K562 (cell line): Measurements from ENCODE around the gene TPR. TPM values are rescaled to one million over a fixed set of nuclear protein-coding genes. Genes with fewer than 3 reads are reported as not detected.

ENCODE experiments used
- ARID1B ChIP-seq: fragments of 450-650 bp; IDR thresholded peaks from 2 replicates; pipeline ENCODE4 v1.6.1; 2016; ENCODE audit warnings: antibody characterized with exemption, mild to moderate bottlenecking, inconsistent platforms
- CBFB ChIP-seq: sonication (generic); formaldehyde crosslinking; IDR thresholded peaks from 2 replicates; pipeline ENCODE4 v1.4.0; 2020; ENCODE audit warnings: mild to moderate bottlenecking, missing genetic modification reagents
- HDAC2 ChIP-seq: fragments of 450-650 bp; IDR thresholded peaks from 2 replicates; pipeline ENCODE4 v1.6.1; 2016; ENCODE audit warnings: mild to moderate bottlenecking
- JUNB ChIP-seq: fragments of 450-650 bp; formaldehyde crosslinking; conservative IDR thresholded peaks from 2 replicates; pipeline ENCODE4 v1.4.0; 2020; ENCODE audit warnings: mild to moderate bottlenecking
- MAFF ChIP-seq: IDR thresholded peaks from 2 replicates; pipeline ENCODE4 v1.6.1; 2012; ENCODE audit warnings: low read length, improper control_type of control experiment
- MBD2 ChIP-seq: sonication (generic); IDR thresholded peaks from 2 replicates; pipeline ENCODE4 v1.6.1; 2016; ENCODE audit warnings: low read depth, borderline replicate concordance
- MITF ChIP-seq: IDR thresholded peaks from 2 replicates; pipeline ENCODE4 v1.6.1; 2014; ENCODE audit warnings: antibody characterized with exemption
- MXI1 ChIP-seq: IDR thresholded peaks from 2 replicates; pipeline ENCODE4 v1.6.1; 2011; ENCODE audit warnings: low read depth, mild to moderate bottlenecking, improper control_type of control experiment, low read length
- NFXL1 ChIP-seq: fragments of 450-650 bp; formaldehyde crosslinking; IDR thresholded peaks from 2 replicates; pipeline ENCODE4 v1.4.0; 2021; ENCODE audit warnings: mild to moderate bottlenecking
- PHTF2 ChIP-seq: fragments of 250-450 bp; sonication (Bioruptor Pico); IDR thresholded peaks from 2 replicates; pipeline ENCODE4 v1.5.0; 2021; ENCODE audit warnings: mild to moderate bottlenecking
- RFX5 ChIP-seq: IDR thresholded peaks from 2 replicates; pipeline ENCODE4 v1.6.1; 2011; ENCODE audit warnings: low read depth, mild to moderate bottlenecking, improper control_type of control experiment, low read length
- SAP30 ChIP-seq: fragments of 200-600 bp; sonication (generic); IDR thresholded peaks from 2 replicates; pipeline ENCODE4 v1.6.1; 2012; ENCODE audit warnings: borderline replicate concordance, low read depth, mild to moderate bottlenecking, moderate library complexity, low read length, control low read depth, inconsistent platforms; ENCODE audit not compliant: insufficient read depth, poor library complexity, severe bottlenecking
- SMAD1 ChIP-seq: fragments of 150-350 bp; IDR thresholded peaks from 2 replicates; pipeline ENCODE4 v1.6.1; 2014; ENCODE audit warnings: low read length, low read depth; ENCODE audit not compliant: partially characterized antibody
- TAF1 ChIP-seq: IDR thresholded peaks from 2 replicates; pipeline ENCODE4 v1.6.1; 2011; ENCODE audit warnings: mild to moderate bottlenecking, low read length, moderate library complexity; ENCODE audit not compliant: insufficient read depth, control insufficient read depth, severe bottlenecking; ENCODE audit errors: extremely low read depth
- WHSC1 ChIP-seq: IDR thresholded peaks from one replicate; pipeline ENCODE4 v1.6.1; 2012; ENCODE audit warnings: low read length, control low read depth, inconsistent platforms
- ZBTB1 ChIP-seq: sonication (generic); formaldehyde crosslinking; IDR thresholded peaks from 2 replicates; pipeline ENCODE4 v1.8.1; 2023; ENCODE audit warnings: missing genetic modification reagents, low read depth, mild to moderate bottlenecking, borderline replicate concordance
- ZBTB34 ChIP-seq: fragments of 250-450 bp; sonication (Bioruptor Pico); IDR thresholded peaks from 2 replicates; pipeline ENCODE4 v1.8.0; 2021; ENCODE audit warnings: mild to moderate bottlenecking, moderate library complexity
- ZBTB7A ChIP-seq: IDR thresholded peaks from 2 replicates; pipeline ENCODE4 v1.6.1; 2011; ENCODE audit warnings: low read depth, mild to moderate bottlenecking, low read length, moderate library complexity, borderline replicate concordance; ENCODE audit not compliant: control insufficient read depth
- ZFX ChIP-seq: sonication (generic); formaldehyde crosslinking; IDR thresholded peaks from 2 replicates; pipeline ENCODE4 v1.8.0; 2022; ENCODE audit warnings: mild to moderate bottlenecking, missing genetic modification reagents, moderate library complexity
- ZMIZ1 ChIP-seq, 2 experiments: fragments of 150-350 bp in 1 of 2; IDR thresholded peaks; 2 replicates each; pipeline ENCODE4 v1.6.1; 2012 to 2016; ENCODE audit warnings: low read depth in 2 of 2, low read length in 2 of 2, mild to moderate bottlenecking in 1 of 2, moderate library complexity in 1 of 2
- ZNF140 ChIP-seq: fragments of 250-450 bp; sonication (Bioruptor Pico); IDR thresholded peaks from 2 replicates; pipeline ENCODE4 v1.8.0; 2021; ENCODE audit warnings: moderate library complexity, mild to moderate bottlenecking, inconsistent platforms
- ZNF146 ChIP-seq: IDR thresholded peaks from one replicate; pipeline ENCODE4 v1.6.1; 2018; ENCODE audit warnings: missing compliant biosample characterization; ENCODE audit not compliant: unreplicated experiment
- ZNF239 ChIP-seq: fragments of 250-450 bp; sonication (Bioruptor Pico); IDR thresholded peaks from 2 replicates; pipeline ENCODE4 v1.4.0; 2020; ENCODE audit warnings: mild to moderate bottlenecking
- ZNF436 ChIP-seq: fragments of 250-450, 450-650 bp; sonication (Bioruptor Pico); formaldehyde crosslinking; IDR thresholded peaks from 2 replicates; pipeline ENCODE4 v1.7.0; 2020; ENCODE audit warnings: mild to moderate bottlenecking
- ZNF584 ChIP-seq: fragments of 200-800 bp; sonication (Bioruptor generic); IDR thresholded peaks from 2 replicates; pipeline ENCODE4 v1.6.1; 2016; ENCODE audit warnings: low read depth, mild to moderate bottlenecking, missing genetic modification characterization, missing compliant biosample characterization
- polyA plus RNA-seq, 8 experiments: library from polyadenylated mRNA; depleted of rRNA in 4 of 8; stranded (reverse) in 5 of 8; unstranded in 3 of 8; fragments of >200 nt; fragmentation: Nextera tagmentation in 2 of 8; fragmentation: Illumina TruSeq in 1 of 8; extraction: Ambion mirVana in 2 of 8; extraction: Trizol in 1 of 8; gene quantifications; 2 replicates each; pipeline versions ENCODE4 v1.2.1 to v1.2.3, GENCODE V29; 2011 to 2014; ENCODE audit warnings: inconsistent platforms in 1 of 8, missing spikeins in 1 of 8
- total RNA-seq, 7 experiments: library from RNA; depleted of rRNA in 6 of 7; stranded (reverse); fragments of >200 nt in 6 of 7; fragmentation: Illumina TruSeq in 2 of 7; extraction: Trizol in 2 of 7; gene quantifications; 2 replicates each; pipeline versions ENCODE4 v1.2.1 to v1.2.3, GENCODE V29; 2011 to 2021; ENCODE audit warnings: low replicate concordance in 1 of 7

Gene TPR
- total and polyA plus RNA-seq, 9 of the 15 experiments (the other 6 are each of a cell fraction or from before 2014, with no cell fraction given) = 48.5 to 167 (median 138) TPM

- no peak for TF ChIP-seq ZBTB34 (CRISPR knock-in tag)
- no peak for TF ChIP-seq JUNB (CRISPR knock-in tag)
- TF ChIP-seq SMAD1 = no peak
- 0 out of 2 replicates have a peak, but pooled peaks have one; percentile 1 for TF ChIP-seq RFX5
- 0 out of 2 replicates have a peak, but pooled peaks have one; percentile 7 for TF ChIP-seq MXI1
- no peak for TF ChIP-seq PHTF2
- TF ChIP-seq ZNF584 = peak; percentile 62
- no peak for TF ChIP-seq CBFB (CRISPR knock-in tag)
- TF ChIP-seq ZNF146 (CRISPR knock-in tag) = no peak
- TF ChIP-seq ZBTB7A = no peak
- TF ChIP-seq NFXL1 (CRISPR knock-in tag) = no peak
- TF ChIP-seq MITF = no peak
- no peak for TF ChIP-seq WHSC1
- TF ChIP-seq ARID1B = no peak
- TF ChIP-seq HDAC2 = no peak
- 0 out of 2 replicates have a peak, but pooled peaks have one; percentile 4 for TF ChIP-seq ZNF239 (CRISPR knock-in tag)
- TF ChIP-seq TAF1 = no peak
- TF ChIP-seq SAP30 = no peak
- TF ChIP-seq ZNF140 (CRISPR knock-in tag) = no peak
- TF ChIP-seq ZMIZ1 (IDR thresholded peaks at IDR 0.05; ENCODE audit: low read depth in 2 of 2, low read length in 2 of 2) = no peak
- no peak for TF ChIP-seq MBD2
- no peak for TF ChIP-seq MAFF
- no peak for TF ChIP-seq ZBTB1 (CRISPR knock-in tag)
- 0 out of 2 replicates have a peak, but pooled peaks have one; percentile 42 for TF ChIP-seq ZNF436 (CRISPR knock-in tag)
- TF ChIP-seq ZFX = no peak
These were observed 871 bp upstream of the TPR start (continued) for GRCh38 chr1:186375929-186376319.
